Measurements from ENCODE around the gene SCAI. TPM values are rescaled to one million over a fixed set of nuclear protein-coding genes. Genes with fewer than 3 reads are reported as not detected.

SCAI gene
- total and polyA plus RNA-seq, 9 of the 15 experiments (the other 6 are each of a cell fraction or from before 2014, with no cell fraction given) = 0.70 to 12.4 (median 4.2) TPM

DNA sequence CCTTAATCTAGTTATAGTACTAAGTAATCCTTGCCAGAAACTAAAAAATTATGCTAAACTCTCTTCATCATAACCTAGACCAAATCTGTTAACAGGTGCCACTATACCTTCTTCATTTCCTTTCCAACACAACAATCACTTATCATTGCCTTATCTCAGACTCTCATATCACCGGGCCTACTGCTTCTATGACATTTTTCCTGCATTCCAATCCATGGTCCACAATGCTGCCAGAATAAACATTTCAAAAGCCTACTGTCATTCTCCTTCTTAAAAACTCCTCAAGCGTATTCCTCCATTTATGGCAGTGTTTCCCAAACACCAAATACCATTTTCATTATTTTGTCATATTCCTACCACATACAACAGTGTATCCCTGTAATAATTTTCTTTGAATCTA is 39.7 kb upstream of the SCAI start:
- peaks cover 15% of the 10 kb centered on the region; the same call in 2 of the 3 replicates for H3K36me3 ChIP-seq (ENCODE audit: control insufficient read depth, insufficient read depth, low read length)
- no peak overlapping the region for H2AFZ ChIP-seq (ENCODE audit: low read depth, low read length)
- no peak overlapping the region for H3K4me2 ChIP-seq (ENCODE audit: insufficient read depth, low read length)
- 82% methylated on average over 2 of the region's 2 CpGs for WGBS (ENCODE audit: insufficient coverage, low coverage, missing lambda C conversion rate)
- no peaks in the 10 kb centered on the region for H3K9me3 ChIP-seq (replicated peaks; ENCODE audit: control insufficient read depth, insufficient read depth, low read depth, low read length)
- H3K9me1 ChIP-seq (ENCODE audit: control insufficient read depth, insufficient read depth, low read length) = no peaks in the 10 kb centered on the region
- FAIRE-seq (no peak), ATAC-seq (no peak), DNase-seq (ENCODE audit: extremely low read depth in 1 of 4, low spot score in 3 of 4) (no peak)
- no peak overlapping the region for H3K4me3 ChIP-seq
- H3K4me1 ChIP-seq (replicated peaks in 1 of 2; ENCODE audit: control insufficient read depth in 2 of 2, insufficient read depth in 2 of 2, low read length in 2 of 2) = peaks cover 3 to 5% of the 10 kb centered on the region in 2 experiments; a peak in 4 of 5 replicates
- in situ Hi-C loops (cut with MboI) = no loop called here
- intact Hi-C loops (cut with micrococcal nuclease) = no loop called here
- no peaks in the 10 kb centered on the region for H3K27me3 ChIP-seq (ENCODE audit: control insufficient read depth in 2 of 2, insufficient read depth in 2 of 2, low read length in 2 of 2)
- no TSS peak for BruUV-seq (replicated peaks)
- ChIA-PET POLR2A (no interaction called here), CTCF (ENCODE audit: low intra/inter-chr PET ratio) (no interaction called here)
- no peak overlapping the region for H3K9ac ChIP-seq (ENCODE audit: insufficient read depth in 1 of 2, low read depth in 2 of 2, low read length in 2 of 2)
- H3K79me2 ChIP-seq (ENCODE audit: control insufficient read depth, insufficient read depth, low read length) = peaks cover 95% of the 10 kb centered on the region
- no peak overlapping the region for H3K27ac ChIP-seq (ENCODE audit: extremely low read depth, low read depth, low read length)
- H4K20me1 ChIP-seq (replicated peaks; ENCODE audit: control insufficient read depth, insufficient read depth, low read length) = no peaks in the 10 kb centered on the region
- TF ChIP-seq ZC3H8 (IDR thresholded peaks at IDR 0.05) (no peak), ZC3H11A (IDR thresholded peaks at IDR 0.05; ENCODE audit: low read depth, low read length) (no peak), SIX5 (IDR thresholded peaks at IDR 0.05; ENCODE audit: borderline replicate concordance in 1 of 2, insufficient read depth in 1 of 2, low read depth in 1 of 2, low read length in 2 of 2) (no peak), TRIM24 (IDR thresholded peaks at IDR 0.05) (no peak), FOXP1 (CRISPR knock-in tag; IDR thresholded peaks at IDR 0.05) (no peak), LCOR (CRISPR knock-in tag; IDR thresholded peaks at IDR 0.05) (no peak), TEAD4 (IDR thresholded peaks at IDR 0.05; ENCODE audit: low read length) (no peak), TEAD4 (CRISPR knock-in tag; IDR thresholded peaks at IDR 0.05; ENCODE audit: borderline replicate concordance) (no peak), ETV6 (IDR thresholded peaks at IDR 0.05; ENCODE audit: borderline replicate concordance in 1 of 2, low read depth in 2 of 2, low read length in 1 of 2) (no peak), ETV6 (CRISPR knock-in tag; IDR thresholded peaks at IDR 0.05; ENCODE audit: borderline replicate concordance) (no peak), SMARCA4 (IDR thresholded peaks at IDR 0.05) (no peak)
- TF ChIP-seq, protein P1, sequence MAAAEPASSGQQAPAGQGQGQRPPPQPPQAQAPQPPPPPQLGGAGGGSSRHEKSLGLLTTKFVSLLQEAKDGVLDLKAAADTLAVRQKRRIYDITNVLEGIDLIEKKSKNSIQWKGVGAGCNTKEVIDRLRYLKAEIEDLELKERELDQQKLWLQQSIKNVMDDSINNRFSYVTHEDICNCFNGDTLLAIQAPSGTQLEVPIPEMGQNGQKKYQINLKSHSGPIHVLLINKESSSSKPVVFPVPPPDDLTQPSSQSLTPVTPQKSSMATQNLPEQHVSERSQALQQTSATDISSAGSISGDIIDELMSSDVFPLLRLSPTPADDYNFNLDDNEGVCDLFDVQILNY (CRISPR knock-in tag; IDR thresholded peaks at IDR 0.05) = no peak
- TF ChIP-seq, protein P2, sequence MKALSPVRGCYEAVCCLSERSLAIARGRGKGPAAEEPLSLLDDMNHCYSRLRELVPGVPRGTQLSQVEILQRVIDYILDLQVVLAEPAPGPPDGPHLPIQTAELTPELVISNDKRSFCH (CRISPR knock-in tag; IDR thresholded peaks at IDR 0.05) = no peak
- TF ChIP-seq, protein P2 (tag; IDR thresholded peaks at IDR 0.05) = no peak
- TF ChIP-seq, protein P3, sequence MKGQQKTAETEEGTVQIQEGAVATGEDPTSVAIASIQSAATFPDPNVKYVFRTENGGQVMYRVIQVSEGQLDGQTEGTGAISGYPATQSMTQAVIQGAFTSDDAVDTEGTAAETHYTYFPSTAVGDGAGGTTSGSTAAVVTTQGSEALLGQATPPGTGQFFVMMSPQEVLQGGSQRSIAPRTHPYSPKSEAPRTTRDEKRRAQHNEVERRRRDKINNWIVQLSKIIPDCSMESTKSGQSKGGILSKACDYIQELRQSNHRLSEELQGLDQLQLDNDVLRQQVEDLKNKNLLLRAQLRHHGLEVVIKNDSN (CRISPR knock-in tag; IDR thresholded peaks at IDR 0.05) = no peak
- TF ChIP-seq, protein P4, sequence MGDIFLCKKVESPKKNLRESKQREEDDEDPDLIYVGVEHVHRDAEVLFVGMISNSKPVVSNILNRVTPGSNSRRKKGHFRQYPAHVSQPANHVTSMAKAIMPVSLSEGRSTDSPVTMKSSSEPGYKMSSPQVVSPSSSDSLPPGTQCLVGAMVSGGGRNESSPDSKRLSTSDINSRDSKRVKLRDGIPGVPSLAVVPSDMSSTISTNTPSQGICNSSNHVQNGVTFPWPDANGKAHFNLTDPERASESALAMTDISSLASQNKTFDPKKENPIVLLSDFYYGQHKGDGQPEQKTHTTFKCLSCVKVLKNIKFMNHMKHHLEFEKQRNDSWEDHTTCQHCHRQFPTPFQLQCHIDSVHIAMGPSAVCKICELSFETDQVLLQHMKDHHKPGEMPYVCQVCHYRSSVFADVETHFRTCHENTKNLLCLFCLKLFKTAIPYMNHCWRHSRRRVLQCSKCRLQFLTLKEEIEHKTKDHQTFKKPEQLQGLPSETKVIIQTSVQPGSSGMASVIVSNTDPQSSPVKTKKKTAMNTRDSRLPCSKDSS (IDR thresholded peaks at IDR 0.05; ENCODE audit: low read depth, partially characterized antibody) = no peak
- TF ChIP-seq, protein P5, sequence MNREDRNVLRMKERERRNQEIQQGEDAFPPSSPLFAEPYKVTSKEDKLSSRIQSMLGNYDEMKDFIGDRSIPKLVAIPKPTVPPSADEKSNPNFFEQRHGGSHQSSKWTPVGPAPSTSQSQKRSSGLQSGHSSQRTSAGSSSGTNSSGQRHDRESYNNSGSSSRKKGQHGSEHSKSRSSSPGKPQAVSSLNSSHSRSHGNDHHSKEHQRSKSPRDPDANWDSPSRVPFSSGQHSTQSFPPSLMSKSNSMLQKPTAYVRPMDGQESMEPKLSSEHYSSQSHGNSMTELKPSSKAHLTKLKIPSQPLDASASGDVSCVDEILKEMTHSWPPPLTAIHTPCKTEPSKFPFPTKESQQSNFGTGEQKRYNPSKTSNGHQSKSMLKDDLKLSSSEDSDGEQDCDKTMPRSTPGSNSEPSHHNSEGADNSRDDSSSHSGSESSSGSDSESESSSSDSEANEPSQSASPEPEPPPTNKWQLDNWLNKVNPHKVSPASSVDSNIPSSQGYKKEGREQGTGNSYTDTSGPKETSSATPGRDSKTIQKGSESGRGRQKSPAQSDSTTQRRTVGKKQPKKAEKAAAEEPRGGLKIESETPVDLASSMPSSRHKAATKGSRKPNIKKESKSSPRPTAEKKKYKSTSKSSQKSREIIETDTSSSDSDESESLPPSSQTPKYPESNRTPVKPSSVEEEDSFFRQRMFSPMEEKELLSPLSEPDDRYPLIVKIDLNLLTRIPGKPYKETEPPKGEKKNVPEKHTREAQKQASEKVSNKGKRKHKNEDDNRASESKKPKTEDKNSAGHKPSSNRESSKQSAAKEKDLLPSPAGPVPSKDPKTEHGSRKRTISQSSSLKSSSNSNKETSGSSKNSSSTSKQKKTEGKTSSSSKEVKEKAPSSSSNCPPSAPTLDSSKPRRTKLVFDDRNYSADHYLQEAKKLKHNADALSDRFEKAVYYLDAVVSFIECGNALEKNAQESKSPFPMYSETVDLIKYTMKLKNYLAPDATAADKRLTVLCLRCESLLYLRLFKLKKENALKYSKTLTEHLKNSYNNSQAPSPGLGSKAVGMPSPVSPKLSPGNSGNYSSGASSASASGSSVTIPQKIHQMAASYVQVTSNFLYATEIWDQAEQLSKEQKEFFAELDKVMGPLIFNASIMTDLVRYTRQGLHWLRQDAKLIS (CRISPR knock-in tag; IDR thresholded peaks at IDR 0.05) = no peak

All from K562 (cell line).